Inflammatory macrophage treated with lipopolysaccharide for 4 hours (primary cell): ENCODE measurements around the gene SYTL3.
A peak's percentile ranks its signal among the peaks of the same experiment; 100 is the strongest.
"Not testable (repeated sequence)": the region's sequence is repeated elsewhere in the genome, so short reads cannot be mapped to it uniquely, and the experiment has no call there.

ENCODE experiments used
- DNase-seq: peaks from one replicate; pipeline ENCODE4 v3.0.0-alpha.2; 2020

Gene SYTL3

DNA sequence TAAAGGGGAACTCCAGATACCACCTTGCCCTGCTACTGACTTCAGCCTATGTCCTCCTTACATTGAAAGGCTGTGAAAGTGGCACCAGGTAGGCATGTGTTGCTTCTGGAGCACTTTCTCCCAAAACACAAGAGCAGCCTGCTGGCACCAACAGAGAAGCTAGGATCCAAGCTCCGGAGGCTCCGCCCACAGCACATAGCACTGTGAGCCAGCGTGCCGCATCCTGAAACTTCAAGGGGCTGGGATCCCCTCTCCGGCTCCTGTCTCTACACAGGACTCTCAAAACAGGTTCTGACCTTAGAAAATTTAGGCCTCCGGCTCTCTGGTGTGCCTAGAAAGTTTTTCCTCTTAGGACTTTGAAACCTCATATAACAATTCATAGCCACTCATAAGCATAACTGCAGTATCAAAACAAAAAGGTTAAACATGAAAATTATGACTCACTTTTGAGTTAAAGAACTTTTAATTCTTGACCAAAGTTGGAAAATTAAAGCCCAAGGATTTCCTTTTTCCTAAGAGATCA lies 128.2 kb downstream of the SYTL3 start:
- DNase-seq: no peak

- no peak for DNase-seq
These were observed 130.5 kb downstream of the SYTL3 start for GRCh38 chr6:158780246-158780884.

DNA sequence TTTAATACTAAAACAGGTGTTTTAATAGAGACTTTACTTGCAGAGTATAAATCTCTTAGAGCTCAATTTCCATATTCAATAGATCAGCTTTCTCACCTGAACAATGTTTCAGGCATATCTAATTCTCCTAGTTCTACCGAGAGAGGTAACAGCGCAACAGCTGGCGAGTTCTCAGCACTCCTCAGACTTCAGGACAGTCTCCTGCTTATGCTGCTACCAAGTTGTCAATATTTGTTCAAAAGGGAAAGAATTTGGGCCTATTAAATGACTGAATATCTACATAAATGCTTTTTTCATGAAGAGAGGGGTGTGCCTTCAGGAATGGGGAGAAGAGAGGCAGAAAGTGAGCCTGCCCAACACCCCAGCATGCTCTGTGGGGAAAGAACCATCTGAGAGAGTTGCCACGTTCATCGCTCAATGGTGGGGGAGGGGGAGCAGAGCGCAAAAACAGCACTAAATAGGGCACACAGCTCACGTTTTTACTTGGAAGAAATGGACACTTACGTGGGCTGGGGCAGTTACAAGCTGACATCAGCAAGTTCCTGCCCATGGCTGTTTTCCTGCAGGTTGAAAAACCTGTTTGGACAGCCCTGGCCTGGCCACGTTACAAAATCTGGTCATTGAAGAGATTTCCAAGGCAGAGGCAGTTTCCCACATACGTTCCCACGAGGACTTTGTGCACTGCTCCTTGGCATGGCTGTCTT lies 131.3 kb downstream of the SYTL3 start:
- DNase-seq: no peak

- no peak for DNase-seq
These were observed 132.0 kb downstream of the SYTL3 start for GRCh38 chr6:158781692-158782373.

GRCh38 chr6:158782432-158783166 lies 132.7 kb downstream of the SYTL3 start:
- no peak for DNase-seq

DNA sequence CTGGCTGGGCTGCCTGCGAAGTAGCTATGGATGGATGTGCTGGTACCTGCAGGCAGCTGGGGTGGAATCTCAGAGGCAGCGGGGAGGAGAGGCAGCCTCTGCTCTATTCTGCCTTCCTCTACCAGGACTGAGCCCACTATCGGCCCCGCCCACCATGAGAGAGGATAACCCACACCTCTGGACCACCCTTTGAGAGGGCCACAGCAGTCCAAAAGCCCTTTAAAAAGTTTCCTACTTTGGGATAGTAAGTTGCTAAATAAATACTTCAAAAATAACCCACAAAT lies 133.3 kb downstream of the SYTL3 start:
- no peak for DNase-seq

DNA sequence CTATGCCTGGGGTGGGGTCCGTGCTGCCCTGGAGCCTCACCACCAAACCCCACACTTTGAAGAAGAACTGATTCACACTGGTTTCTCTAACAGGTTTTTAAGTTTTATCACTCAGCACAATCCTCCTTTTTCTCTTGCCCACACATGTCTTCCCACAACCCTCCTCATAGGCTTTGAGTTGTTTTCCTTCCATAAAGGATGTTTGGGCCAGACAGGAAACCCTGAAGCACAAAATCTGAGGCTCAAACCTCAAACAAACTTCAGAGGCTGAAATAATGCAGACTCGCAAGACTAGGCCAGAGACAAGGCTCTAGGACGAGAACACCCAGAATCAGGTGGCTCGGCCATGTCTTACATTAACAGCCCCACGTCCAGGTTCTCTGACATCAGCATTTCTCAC lies 134.0 kb downstream of the SYTL3 start:
- DNase-seq: no peak

DNA sequence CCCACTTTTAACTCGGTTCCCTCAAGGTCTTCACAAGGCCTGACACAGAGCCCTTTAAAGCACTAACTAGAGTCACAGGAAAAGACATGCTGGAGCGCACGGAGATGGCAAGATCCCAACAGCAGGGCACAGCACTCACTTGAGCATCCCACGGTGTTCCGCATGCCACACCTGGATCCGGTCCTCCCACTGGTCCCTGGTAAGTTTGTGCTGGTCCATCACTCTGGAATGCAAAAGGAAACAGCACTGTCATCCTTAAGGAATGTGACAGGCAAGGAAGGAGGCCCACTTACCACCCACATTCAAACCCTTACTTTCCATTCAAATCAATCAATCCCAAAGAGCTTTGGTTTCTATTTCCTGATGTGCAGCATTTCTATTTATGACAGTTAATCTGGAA lies 134.7 kb downstream of the SYTL3 start:
- no peak for DNase-seq

- no peak for DNase-seq
These were observed 135.2 kb downstream of the SYTL3 start for GRCh38 chr6:158785036-158785435.

DNA sequence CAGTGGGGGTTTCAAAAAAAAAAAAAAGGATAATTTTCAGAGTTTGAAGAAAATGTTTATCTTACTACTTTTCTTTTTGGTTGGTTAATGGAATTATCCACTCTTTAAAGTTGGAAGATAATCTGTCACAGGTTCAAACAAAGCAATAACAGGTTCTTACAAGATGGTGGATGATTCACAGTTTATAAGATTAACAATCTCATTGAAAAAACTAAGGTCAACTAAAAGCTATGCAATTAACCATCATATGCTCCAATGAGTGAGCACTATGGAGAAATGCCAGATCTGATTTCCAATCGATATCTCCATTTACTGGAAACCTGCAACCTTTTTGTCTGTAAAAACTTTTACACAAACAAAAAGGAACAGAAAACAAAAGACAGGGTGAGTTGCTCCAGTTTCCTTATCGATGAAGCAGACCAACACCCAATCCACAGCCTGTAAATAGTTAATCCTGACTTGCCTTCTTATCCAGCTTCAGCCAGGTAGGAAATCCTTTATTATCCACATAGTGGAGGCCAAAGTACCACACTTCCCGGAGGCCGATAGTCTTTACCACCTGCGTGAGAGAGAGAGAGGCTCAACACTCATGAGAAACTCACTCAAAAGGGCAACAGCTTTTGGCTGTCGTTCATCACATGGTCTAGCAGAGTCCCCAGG lies 136.9 kb downstream of the SYTL3 start:
- no peak for DNase-seq

DNA sequence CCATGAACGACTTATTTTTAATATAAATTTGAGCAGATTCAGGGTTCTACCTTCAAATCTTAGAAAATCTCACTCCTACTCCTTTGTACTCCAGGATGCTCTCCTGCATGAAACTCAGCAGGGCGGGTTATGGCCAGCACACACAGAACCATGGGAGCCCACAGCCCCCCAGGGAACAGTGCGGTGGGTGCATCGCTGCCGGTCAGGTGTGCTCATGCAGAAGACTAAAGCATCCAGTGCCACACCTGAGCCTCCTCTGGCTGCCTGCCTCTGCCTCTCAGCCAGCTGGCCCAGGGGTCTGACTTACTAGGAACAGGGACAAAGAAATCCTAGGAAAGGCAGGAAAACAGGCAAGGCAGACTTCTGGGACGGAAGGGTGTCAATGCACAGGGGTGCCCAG lies 137.5 kb downstream of the SYTL3 start:
- DNase-seq: no peak

GRCh38 chr6:158789115-158789917 lies 139.5 kb downstream of the SYTL3 start:
- DNase-seq: no peak

DNA sequence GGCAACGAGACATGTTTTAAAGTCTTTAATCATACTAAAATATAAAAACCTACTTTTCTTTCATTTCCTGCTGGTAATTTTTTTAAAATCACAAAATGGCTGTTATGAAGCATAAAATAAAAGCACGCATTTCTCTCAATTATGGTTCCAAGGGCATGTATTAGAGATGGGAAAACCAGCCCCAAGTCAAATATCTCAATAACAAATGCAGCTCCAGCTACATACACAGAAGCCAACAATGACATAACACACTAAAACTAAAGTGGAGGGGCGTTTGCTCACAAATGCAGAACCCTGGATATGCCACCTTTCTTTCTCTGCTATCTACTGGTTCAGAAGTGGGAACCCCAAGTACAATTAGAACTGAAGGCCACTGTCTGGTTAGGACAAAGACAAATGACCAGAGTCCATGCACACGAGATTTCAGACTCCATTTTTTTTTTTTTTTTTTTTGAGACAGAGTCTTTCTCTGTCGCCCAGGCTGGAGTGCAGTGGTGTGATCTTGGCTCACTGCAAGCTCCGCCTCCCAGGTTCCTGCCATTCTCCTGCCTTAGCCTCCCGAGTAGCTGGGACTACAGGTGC lies 141.5 kb downstream of the SYTL3 start:
- no peak for DNase-seq

- DNase-seq: not testable (repeated sequence)
These were observed 142.7 kb downstream of the SYTL3 start for GRCh38 chr6:158792505-158792904.

- DNase-seq: peak; percentile 38
These were observed 143.6 kb downstream of the SYTL3 start for GRCh38 chr6:158793432-158793831.

GRCh38 chr6:158795516-158795915 lies 145.7 kb downstream of the SYTL3 start:
- DNase-seq: no peak

DNA sequence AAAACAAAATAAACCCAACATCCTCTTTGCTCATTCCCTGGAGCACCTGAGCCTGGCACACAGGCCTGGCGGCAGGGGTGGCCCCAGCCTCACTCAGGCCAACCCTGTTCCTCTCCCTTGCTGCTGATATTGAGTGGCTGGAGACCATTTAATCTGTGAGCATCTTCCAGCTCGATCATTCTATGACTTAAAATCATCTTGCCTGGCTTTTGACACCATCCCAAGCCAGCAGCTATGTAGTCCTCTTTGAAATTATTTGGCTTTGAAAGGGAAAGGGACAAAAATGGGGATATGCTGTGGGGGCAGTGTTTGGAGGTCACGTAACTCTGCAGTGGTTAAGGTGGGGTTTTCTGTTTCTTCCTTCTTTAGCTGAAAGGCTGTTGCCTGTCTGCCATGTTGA lies 146.5 kb downstream of the SYTL3 start:
- DNase-seq: no peak

DNA sequence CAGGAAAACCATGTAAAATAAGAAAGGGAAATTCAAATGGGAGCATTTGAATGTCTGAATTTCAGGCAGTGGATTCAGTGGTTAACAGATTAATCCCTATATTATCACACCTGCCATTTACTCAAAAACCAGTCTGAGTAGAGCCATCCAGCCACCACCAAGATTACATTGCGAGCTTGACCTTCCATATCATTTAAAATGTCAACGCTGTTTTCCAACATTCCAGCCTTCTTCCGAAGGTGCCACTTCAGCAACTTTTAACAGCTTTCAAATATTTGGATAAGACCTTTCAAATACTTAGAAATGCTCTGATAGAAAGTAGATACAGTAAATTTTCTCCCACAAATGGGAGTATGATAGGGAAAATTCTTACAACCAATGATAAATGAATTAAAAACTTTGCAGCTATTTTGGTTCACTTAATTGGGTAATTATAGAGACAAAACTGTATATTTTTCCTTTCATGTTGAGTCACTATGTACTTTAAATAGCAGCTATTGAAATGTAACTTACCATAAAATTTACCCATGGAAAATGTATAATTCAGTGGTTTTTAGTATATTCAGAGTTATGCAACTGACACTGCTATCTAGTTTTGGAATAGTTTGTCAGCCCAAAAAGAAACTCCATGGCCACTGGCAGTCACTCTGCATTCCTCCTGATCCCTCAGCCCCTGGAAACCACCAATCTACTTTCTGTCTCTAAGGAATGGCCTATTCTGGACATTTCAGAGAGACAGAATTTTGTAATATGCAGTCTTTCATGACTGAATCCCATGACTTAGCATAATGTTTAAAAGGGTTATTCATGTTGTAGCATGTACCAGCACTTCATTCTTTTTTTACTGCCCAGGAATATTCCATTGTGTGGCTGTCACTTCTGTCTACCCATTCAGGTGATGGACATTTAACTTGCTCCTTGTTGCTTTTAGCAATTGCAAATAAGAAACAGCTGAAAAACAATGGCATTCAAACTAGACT lies 147.8 kb downstream of the SYTL3 start:
- peak; percentile 44 for DNase-seq

GRCh38 chr6:158798311-158798710 lies 148.5 kb downstream of the SYTL3 start:
- DNase-seq: no peak

- DNase-seq: no peak
These were observed 149.4 kb downstream of the SYTL3 start for GRCh38 chr6:158799051-158799792.
